ENCODE measurements around the gene FNIP1.

GRCh38 chr5:131825404-131826013, 28.7 kb upstream of the FNIP1 start:
- TF ChIP-seq HDGF (IDR thresholded peaks at IDR 0.05; ENCODE audit: borderline replicate concordance) (no peak), FOXK2 (IDR thresholded peaks at IDR 0.05) (no peak), SP1 (IDR thresholded peaks at IDR 0.05) (no peak), FOXA1 (IDR thresholded peaks at IDR 0.05) (no peak), BHLHE40 (IDR thresholded peaks at IDR 0.05; ENCODE audit: borderline replicate concordance) (no peak), ELF4 (IDR thresholded peaks at IDR 0.05) (no peak)

All from HEK293T (cell line).